IMR-90 (cell line): ENCODE data around the gene FAM83G. TPM values are rescaled to one million over a fixed set of nuclear protein-coding genes. Genes with fewer than 3 reads are reported as not detected.

ENCODE experiments used
- ATAC-seq: fragments of 200-7000 bp; cut with Tn5 transposase; 2 replicates; pipeline ENCODE4 v1.9.1; 2020; ENCODE audit warnings: low read depth, mild to moderate bottlenecking, moderate library complexity
- BruUV-seq: library from RNA; stranded (reverse); fragments of 400-500 nt; replicated peaks from 2 replicates; lab custom pipeline; 2021; lab: Mats Ljungman, UMichigan
- CTCF ChIA-PET: fragments of 300-600 bp; formaldehyde crosslinking; extraction: SDS; loops from one replicate; lab custom pipeline; 2021; ENCODE audit warnings: antibody characterized with exemption; lab: Yijun Ruan, JAX
- POLR2A ChIA-PET: fragments of 300-600 bp; sonication (Branson Sonifier 250); formaldehyde crosslinking; loops from one replicate; lab custom pipeline; 2022; ENCODE audit warnings: antibody characterized with exemption; ENCODE audit not compliant: unreplicated experiment; lab: Charles Lee
- DNase-seq: peaks from one replicate; pipeline ENCODE4 v3.0.0; 2013
- H2AFZ ChIP-seq: replicated peaks from 2 replicates; pipeline ENCODE3; 2013; ENCODE audit warnings: low read length, mild to moderate bottlenecking; ENCODE audit not compliant: poor library complexity
- H2AK5ac ChIP-seq: 2 replicates; pipeline ENCODE4 v1.6.1; 2013; ENCODE audit warnings: low read depth, low read length, inconsistent platforms
- H2AK9ac ChIP-seq: replicated peaks from 2 replicates; pipeline ENCODE3; 2013; ENCODE audit warnings: mild to moderate bottlenecking, low read depth, low read length, moderate library complexity; ENCODE audit not compliant: poor library complexity
- H2BK120ac ChIP-seq: 2 replicates; pipeline ENCODE4 v1.6.1; 2013; ENCODE audit warnings: low read depth, low read length, inconsistent platforms
- H2BK15ac ChIP-seq: 3 replicates; pipeline ENCODE4 v1.6.1; 2013; ENCODE audit warnings: low read depth, low read length, inconsistent platforms
- H2BK20ac ChIP-seq: 2 replicates; pipeline ENCODE4 v1.6.1; 2013; ENCODE audit warnings: low read depth, mild to moderate bottlenecking, inconsistent platforms, low read length, moderate library complexity
- H2BK5ac ChIP-seq: 2 replicates; pipeline ENCODE4 v1.6.1; 2013; ENCODE audit warnings: mild to moderate bottlenecking, low read depth, low read length, inconsistent platforms; ENCODE audit not compliant: poor library complexity, severe bottlenecking
- H3K14ac ChIP-seq: replicated peaks from 2 replicates; pipeline ENCODE4 v1.6.1; 2013; ENCODE audit warnings: low read depth, low read length, inconsistent platforms
- H3K18ac ChIP-seq: 2 replicates; pipeline ENCODE4 v1.6.1; 2013; ENCODE audit warnings: low read depth, low read length, control low read depth
- H3K23ac ChIP-seq: 2 replicates; pipeline ENCODE4 v1.6.1; 2013; ENCODE audit warnings: low read depth, low read length, inconsistent platforms
- H3K27ac ChIP-seq: 2 replicates; pipeline ENCODE4 v1.5.1; 2013; ENCODE audit warnings: mild to moderate bottlenecking, control low read depth, low read length; ENCODE audit not compliant: insufficient read depth
- H3K27me3 ChIP-seq: 2 replicates; pipeline ENCODE4 v1.6.1; 2013; ENCODE audit warnings: low read length; ENCODE audit not compliant: control insufficient read depth, insufficient read depth
- H3K36me3 ChIP-seq: 2 replicates; pipeline ENCODE4 v1.6.1; 2013; ENCODE audit warnings: low read length, mixed read lengths; ENCODE audit not compliant: control insufficient read depth, insufficient read depth
- H3K4ac ChIP-seq: 2 replicates; pipeline ENCODE4 v1.6.1; 2013; ENCODE audit warnings: low read depth, low read length, inconsistent platforms
- H3K4me1 ChIP-seq: 2 replicates; pipeline ENCODE4 v1.6.1; 2013; ENCODE audit warnings: low read length, mixed read lengths; ENCODE audit not compliant: control insufficient read depth, insufficient read depth
- H3K4me2 ChIP-seq: 2 replicates; pipeline ENCODE4 v1.6.1; 2013; ENCODE audit warnings: low read depth, mild to moderate bottlenecking, control low read depth, low read length, moderate library complexity
- H3K4me3 ChIP-seq: 2 replicates; pipeline ENCODE4 v1.5.1; 2013; ENCODE audit warnings: low read depth, mild to moderate bottlenecking, control low read depth, low read length, moderate library complexity; ENCODE audit not compliant: insufficient read depth
- H3K56ac ChIP-seq: 2 replicates; pipeline ENCODE4 v1.6.1; 2013; ENCODE audit warnings: low read length, inconsistent platforms; ENCODE audit not compliant: insufficient read depth; ENCODE audit errors: extremely low read depth
- H3K79me1 ChIP-seq, 2 experiments: 2 replicates each; pipeline ENCODE4 v1.6.1; 2013; ENCODE audit warnings: low read length in 2 of 2, inconsistent platforms in 1 of 2, low read depth in 1 of 2
- H3K9ac ChIP-seq: 2 replicates; pipeline ENCODE4 v1.6.1; 2013; ENCODE audit warnings: low read depth, low read length, control low read depth
- H3K9me1 ChIP-seq: 2 replicates; pipeline ENCODE4 v1.6.1; 2013; ENCODE audit warnings: low read length, inconsistent platforms; ENCODE audit not compliant: insufficient read depth
- H3K9me3 ChIP-seq: 2 replicates; pipeline ENCODE4 v1.6.1; 2013; ENCODE audit warnings: low read length; ENCODE audit not compliant: control insufficient read depth, insufficient read depth
- H4K20me1 ChIP-seq: 2 replicates; pipeline ENCODE4 v1.6.1; 2013; ENCODE audit warnings: low read length, inconsistent platforms; ENCODE audit not compliant: insufficient read depth
- H4K5ac ChIP-seq: 2 replicates; pipeline ENCODE4 v1.6.1; 2013; ENCODE audit warnings: mild to moderate bottlenecking, low read depth, low read length, control low read depth
- H4K8ac ChIP-seq, 2 experiments: 2 replicates each; pipeline ENCODE4 v1.6.1; 2013; ENCODE audit warnings: low read depth in 2 of 2, low read length in 2 of 2, control low read depth in 1 of 2, inconsistent platforms in 1 of 2
- H4K91ac ChIP-seq: 2 replicates; pipeline ENCODE4 v1.6.1; 2013; ENCODE audit warnings: low read depth, low read length, inconsistent platforms; ENCODE audit not compliant: insufficient read depth
- BHLHE40 ChIP-seq: fragments of 150-350 bp; IDR thresholded peaks from 2 replicates; pipeline ENCODE4 v1.6.1; 2016; ENCODE audit warnings: mild to moderate bottlenecking, low read depth, low read length
- MAFK ChIP-seq: IDR thresholded peaks from 2 replicates; pipeline ENCODE4 v1.6.1; 2012; ENCODE audit warnings: low read depth, low read length, improper control_type of control experiment
- MAZ ChIP-seq: IDR thresholded peaks from 2 replicates; pipeline ENCODE4 v1.6.1; 2012; ENCODE audit warnings: low read depth, mild to moderate bottlenecking, low read length, improper control_type of control experiment, moderate library complexity, borderline replicate concordance
- NFE2L2 ChIP-seq: fragments of 150-350 bp; IDR thresholded peaks from 2 replicates; pipeline ENCODE4 v1.6.1; 2016; ENCODE audit warnings: low read depth, mild to moderate bottlenecking, low read length
- POLR2A ChIP-seq: IDR thresholded peaks from 2 replicates; pipeline ENCODE4 v1.6.1; 2012; ENCODE audit warnings: mild to moderate bottlenecking, low read depth, low read length
- RAD21 ChIP-seq: IDR thresholded peaks from 2 replicates; pipeline ENCODE4 v1.6.1; 2012; ENCODE audit warnings: low read length, improper control_type of control experiment
- RCOR1 ChIP-seq: IDR thresholded peaks from 2 replicates; pipeline ENCODE4 v1.6.1; 2012; ENCODE audit warnings: mild to moderate bottlenecking, low read length, improper control_type of control experiment; ENCODE audit not compliant: insufficient replicate concordance
- SMC3 ChIP-seq: fragments of 150-350 bp; IDR thresholded peaks from 2 replicates; pipeline ENCODE4 v1.6.1; 2016; ENCODE audit warnings: low read depth, mild to moderate bottlenecking, antibody characterized with exemption, low read length, moderate library complexity
- WGBS, 2 experiments: methylation state at CpG; one replicate each; pipeline versions ENCODE4 v1.1.5 to v1.1.7; 2013; ENCODE audit warnings: missing lambda C conversion rate in 2 of 2; ENCODE audit not compliant: insufficient read length in 1 of 2; ENCODE audit errors: extremely low coverage in 2 of 2; 5-methylcytosine and 5-hydroxymethylcytosine counted together
- dilution Hi-C: fragments of 300-500 bp; cut with HindIII; formaldehyde crosslinking; loops from one replicate; pipeline ENCODE4 v1.14.3; 2018; ENCODE audit warnings: low sequenced_read_pairs; ENCODE audit not compliant: unreplicated experiment
- in situ Hi-C: fragments of 300-500 bp; cut with MboI; formaldehyde crosslinking; loops from 3 replicates; pipeline ENCODE4 v1.14.3; 2019; ENCODE audit warnings: low sequenced_read_pairs, inconsistent platforms, mixed read lengths
- intact Hi-C: fragments of 100-400 bp; cut with micrococcal nuclease; formaldehyde crosslinking; loops from 2 replicates; pipeline ENCODE4 v1.10.0; 2022
- polyA plus RNA-seq, 3 experiments: library from polyadenylated mRNA; depleted of rRNA; stranded (reverse); fragments of >200 nt; gene quantifications; 2 replicates each; pipeline ENCODE4 v1.2.3, GENCODE V29; 2012; ENCODE audit warnings: low replicate concordance in 1 of 3
- total RNA-seq: library from RNA; depleted of rRNA; stranded (reverse); fragments of >200 nt; gene quantifications from 2 replicates; pipeline ENCODE4 v1.2.3, GENCODE V29; 2012
- TF ChIP-seq, protein P1 (sequence below): fragments of 150-350 bp; IDR thresholded peaks from 2 replicates; pipeline ENCODE4 v1.6.1; 2017; ENCODE audit warnings: mild to moderate bottlenecking, antibody characterized with exemption, low read length, low read depth
- TF ChIP-seq, protein P2 (sequence below): conservative IDR thresholded peaks from 2 replicates; pipeline ENCODE4 v1.5.1; 2012; ENCODE audit warnings: mild to moderate bottlenecking, low read depth, low read length, improper control_type of control experiment

The FAM83G gene
- total and polyA plus RNA-seq, 2 of the 4 experiments (the other 2 are of a cell fraction) = 9.5 to 12.6 TPM

DNA sequence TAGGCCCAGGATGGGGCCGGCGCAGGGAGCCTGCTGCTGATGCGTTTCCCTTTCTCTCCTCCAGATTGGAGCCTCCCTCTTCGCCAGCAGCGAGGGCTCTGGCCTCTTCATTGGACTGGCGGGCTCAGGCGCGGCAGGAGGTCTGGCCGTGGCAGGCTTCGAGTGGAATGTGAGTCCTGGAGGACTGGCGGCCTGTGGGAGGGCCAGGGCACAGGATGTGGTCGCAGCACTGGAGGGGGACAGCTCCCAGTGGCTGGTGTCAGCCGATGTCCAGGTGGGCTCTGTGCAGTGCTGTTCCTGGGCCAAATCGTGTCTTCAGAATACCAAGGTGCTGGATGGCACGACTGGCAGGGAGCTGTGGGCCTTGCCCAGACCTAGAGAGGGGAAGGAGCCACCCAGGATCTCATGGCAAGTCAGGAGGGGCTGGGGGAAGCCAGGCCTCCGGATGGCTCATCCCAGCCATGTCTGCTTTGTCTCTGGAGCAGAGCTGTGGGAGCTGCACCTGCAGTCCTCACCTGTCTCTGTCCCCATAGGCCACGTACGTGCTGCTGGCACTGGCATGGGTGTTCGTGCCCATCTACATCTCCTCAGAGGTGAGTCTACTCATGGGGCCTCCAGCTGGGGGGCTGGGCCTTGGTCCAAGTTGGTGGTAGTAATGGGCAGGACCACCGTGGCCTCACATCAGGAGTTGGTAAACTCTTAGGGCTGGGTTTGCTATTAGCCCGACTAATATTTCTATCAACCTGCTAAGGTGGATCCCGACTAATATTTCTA lies 45.3 kb downstream of the FAM83G start (continued):
- no peak for TF ChIP-seq BHLHE40

DNA sequence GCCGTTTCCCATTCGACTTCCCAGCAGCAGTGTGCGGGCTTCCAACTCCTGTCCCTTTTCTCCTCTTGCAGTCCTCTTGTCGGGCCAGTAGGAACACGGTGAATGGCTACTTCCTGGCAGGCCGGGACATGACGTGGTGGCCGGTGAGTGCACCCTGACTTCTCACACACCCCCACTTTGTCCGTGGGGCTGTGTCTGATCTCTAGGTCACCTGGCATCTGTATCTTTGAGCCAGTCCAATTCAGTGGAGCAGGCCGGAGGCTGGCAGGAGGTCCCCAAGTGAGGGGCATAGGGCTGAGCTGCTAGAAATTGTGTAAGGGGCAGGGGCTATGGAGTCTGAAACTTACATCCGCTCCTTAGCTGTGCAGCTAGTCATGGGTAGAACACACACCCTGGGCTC lies 46.0 kb downstream of the FAM83G start:
- no peak overlapping the region for H2BK5ac ChIP-seq
- no peaks in the 10 kb centered on the region for H3K27me3 ChIP-seq
- H3K4me1 ChIP-seq = peaks cover 12% of the 10 kb centered on the region
- H4K5ac ChIP-seq = no peak overlapping the region
- CTCF ChIA-PET = no interaction called here
- no peak for TF ChIP-seq MAFK
- TF ChIP-seq POLR2A = no peak
- no peak for TF ChIP-seq SMC3
- TF ChIP-seq RAD21 = no peak
- TF ChIP-seq, protein P1, sequence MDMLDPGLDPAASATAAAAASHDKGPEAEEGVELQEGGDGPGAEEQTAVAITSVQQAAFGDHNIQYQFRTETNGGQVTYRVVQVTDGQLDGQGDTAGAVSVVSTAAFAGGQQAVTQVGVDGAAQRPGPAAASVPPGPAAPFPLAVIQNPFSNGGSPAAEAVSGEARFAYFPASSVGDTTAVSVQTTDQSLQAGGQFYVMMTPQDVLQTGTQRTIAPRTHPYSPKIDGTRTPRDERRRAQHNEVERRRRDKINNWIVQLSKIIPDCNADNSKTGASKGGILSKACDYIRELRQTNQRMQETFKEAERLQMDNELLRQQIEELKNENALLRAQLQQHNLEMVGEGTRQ = no peak
- no peak for TF ChIP-seq MAZ
- no peak for TF ChIP-seq NFE2L2
- TF ChIP-seq RCOR1 = no peak
- TF ChIP-seq, protein P2, sequence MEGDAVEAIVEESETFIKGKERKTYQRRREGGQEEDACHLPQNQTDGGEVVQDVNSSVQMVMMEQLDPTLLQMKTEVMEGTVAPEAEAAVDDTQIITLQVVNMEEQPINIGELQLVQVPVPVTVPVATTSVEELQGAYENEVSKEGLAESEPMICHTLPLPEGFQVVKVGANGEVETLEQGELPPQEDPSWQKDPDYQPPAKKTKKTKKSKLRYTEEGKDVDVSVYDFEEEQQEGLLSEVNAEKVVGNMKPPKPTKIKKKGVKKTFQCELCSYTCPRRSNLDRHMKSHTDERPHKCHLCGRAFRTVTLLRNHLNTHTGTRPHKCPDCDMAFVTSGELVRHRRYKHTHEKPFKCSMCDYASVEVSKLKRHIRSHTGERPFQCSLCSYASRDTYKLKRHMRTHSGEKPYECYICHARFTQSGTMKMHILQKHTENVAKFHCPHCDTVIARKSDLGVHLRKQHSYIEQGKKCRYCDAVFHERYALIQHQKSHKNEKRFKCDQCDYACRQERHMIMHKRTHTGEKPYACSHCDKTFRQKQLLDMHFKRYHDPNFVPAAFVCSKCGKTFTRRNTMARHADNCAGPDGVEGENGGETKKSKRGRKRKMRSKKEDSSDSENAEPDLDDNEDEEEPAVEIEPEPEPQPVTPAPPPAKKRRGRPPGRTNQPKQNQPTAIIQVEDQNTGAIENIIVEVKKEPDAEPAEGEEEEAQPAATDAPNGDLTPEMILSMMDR = no peak
- no peak overlapping the region for H2AK5ac ChIP-seq
- no peak overlapping the region for H2BK120ac ChIP-seq
- no peaks in the 10 kb centered on the region; a peak in 1 of 4 replicates for H3K79me1 ChIP-seq
- no TSS peak for BruUV-seq
- no peak overlapping the region for H4K8ac ChIP-seq
- no peak for DNase-seq
- no peak overlapping the region for H3K4me3 ChIP-seq
- intact Hi-C loops = no loop called here
- H2BK15ac ChIP-seq = no peak overlapping the region
- no peak overlapping the region for H3K4me2 ChIP-seq
- no peak overlapping the region for H3K4ac ChIP-seq
- no peaks in the 10 kb centered on the region for H3K9me3 ChIP-seq
- POLR2A ChIA-PET = no interaction called here
- H3K56ac ChIP-seq = no peak overlapping the region
- no peak overlapping the region for H2AFZ ChIP-seq
- H3K9ac ChIP-seq = no peak overlapping the region
- dilution Hi-C loops = no loop called here
- H3K18ac ChIP-seq = no peak overlapping the region
- H4K20me1 ChIP-seq = no peaks in the 10 kb centered on the region
- in situ Hi-C loops = no loop called here
- H3K9me1 ChIP-seq = peaks cover 4% of the 10 kb centered on the region; the same call in 1 of the 2 replicates
- no peak overlapping the region for H4K91ac ChIP-seq
- 92% methylated on average over 4 of the region's 11 CpGs; no CpG with 5 or more reads in 1 of the 2 experiments for WGBS, 2 experiments
- no peak overlapping the region for H3K23ac ChIP-seq
- ATAC-seq = no peak
- H3K14ac ChIP-seq = no peak overlapping the region
- no peak overlapping the region for H2BK20ac ChIP-seq
- no peak overlapping the region for H2AK9ac ChIP-seq
- no peaks in the 10 kb centered on the region for H3K36me3 ChIP-seq
- no peak overlapping the region for H3K27ac ChIP-seq
